A172 (cell line): ENCODE data around the gene PCMTD2. TPM values are rescaled to one million over a fixed set of nuclear protein-coding genes. Genes with fewer than 3 reads are reported as not detected.
"Not testable (repeated sequence)": the region's sequence is repeated elsewhere in the genome, so short reads cannot be mapped to it uniquely, and the experiment has no call there.

ENCODE experiments used
- DNase-seq: peaks from one replicate; pipeline ENCODE4 v3.0.0-alpha.2; 2015; ENCODE audit warnings: low spot score
- total RNA-seq: library from RNA; depleted of rRNA; stranded (reverse); fragments of >200 nt; shearing (Covaris generic); gene quantifications from 2 replicates; pipeline ENCODE4 v1.2.3, GENCODE V29; 2014

PCMTD2 gene
- total RNA-seq, 1 experiment from 2014 or later: 78.3 TPM

DNA sequence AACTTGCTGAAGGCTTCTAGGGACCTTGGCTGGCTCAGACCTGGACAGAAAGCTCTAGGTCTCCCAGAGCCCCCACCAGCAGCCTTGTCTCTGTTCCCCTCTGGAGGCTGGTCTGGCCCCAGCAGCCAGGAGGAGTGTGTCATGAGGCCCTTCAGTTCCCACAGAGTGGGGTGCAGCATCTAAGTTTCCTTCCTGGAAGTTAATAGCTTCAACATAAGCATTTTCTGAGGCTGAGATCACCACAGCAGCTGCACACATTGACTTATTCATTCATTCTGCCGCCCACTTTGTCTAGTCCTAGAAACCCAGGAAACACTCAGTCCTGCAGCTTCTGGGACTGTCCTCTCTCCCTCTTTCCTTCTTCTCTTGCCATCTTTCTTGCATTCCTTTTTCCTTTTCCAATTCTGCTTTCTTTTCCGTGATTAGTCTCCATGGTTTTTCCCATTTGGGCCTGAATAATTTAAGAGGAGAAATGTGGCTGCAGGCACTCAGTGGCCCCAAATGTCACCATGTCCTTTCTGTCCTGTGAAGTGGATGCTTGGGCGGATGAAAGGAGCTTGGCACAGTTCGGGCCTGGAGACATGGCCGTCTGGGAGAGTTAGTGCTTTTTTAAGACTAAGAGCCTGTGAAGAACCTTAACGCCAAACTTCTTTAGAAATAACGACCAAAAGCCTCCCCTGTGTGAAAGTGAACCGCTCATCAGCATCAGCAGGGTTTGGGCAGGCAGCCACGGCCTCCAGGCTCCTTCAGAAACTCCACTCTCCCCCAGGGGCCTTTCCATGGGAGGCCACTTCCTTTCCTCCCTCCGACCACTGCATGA, 31.0 kb upstream of the PCMTD2 start:
- peak; percentile 92 for DNase-seq

DNA sequence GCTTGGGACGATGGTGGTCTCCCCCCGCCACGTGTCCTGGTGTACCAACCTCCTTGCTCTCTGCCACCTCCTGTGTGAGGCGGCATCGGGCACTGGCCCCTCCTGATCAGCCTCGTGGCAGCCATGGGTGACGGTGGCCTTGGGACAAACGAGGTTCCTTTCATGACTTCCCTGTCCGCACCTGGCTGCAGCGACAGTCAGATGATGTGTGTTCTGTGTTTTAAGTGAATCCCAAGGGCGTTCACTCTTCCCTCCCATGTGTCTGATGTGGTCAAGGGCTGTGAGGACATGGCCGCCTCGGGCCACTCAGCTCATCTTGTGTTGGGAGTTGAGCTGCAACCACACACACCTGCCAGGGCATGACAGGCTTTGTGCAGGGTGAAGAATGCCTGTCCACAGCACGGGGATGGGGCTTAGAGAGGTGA, 30.4 kb upstream of the PCMTD2 start:
- DNase-seq: no peak

DNA sequence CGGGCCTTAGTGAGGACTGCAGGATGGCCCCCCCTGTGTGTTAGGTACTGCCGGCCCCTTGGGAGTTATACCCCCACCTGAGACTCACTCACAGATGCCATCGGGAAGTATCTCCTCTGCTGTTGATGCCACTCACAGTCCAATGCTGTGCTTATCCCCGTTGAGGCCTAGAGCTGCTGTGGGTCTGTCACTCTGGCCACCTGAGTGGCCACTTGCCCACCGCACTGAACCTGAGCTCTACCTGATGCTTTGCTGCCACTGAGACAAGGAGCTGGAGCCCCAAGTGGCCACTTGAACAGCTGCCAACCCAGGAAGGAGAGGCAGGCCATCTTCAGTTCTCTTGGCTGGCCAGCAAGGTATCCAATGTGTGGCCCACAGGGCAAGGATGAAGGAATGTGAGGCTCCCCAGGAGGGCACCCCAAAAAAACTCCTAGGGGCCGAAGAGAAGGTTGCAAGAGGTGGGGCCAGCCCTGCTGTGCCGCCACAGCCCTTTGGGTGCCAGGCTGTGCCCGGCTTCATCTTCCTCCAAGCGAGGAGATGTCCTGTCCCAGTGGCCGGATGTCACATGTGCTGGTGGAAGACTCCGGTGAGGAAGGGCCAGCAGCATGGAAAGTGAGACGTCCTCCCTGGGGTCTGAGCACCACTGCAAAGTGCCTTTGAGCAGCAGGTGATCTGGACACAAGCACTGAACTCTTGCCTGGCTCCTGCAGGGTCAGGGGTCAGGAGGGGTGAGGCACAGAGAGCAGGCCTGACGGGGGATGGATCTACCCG, 29.5 kb upstream of the PCMTD2 start:
- DNase-seq: no peak

GRCh38 chr20:64226686-64227580, 28.6 kb upstream of the PCMTD2 start:
- no peak for DNase-seq

DNA sequence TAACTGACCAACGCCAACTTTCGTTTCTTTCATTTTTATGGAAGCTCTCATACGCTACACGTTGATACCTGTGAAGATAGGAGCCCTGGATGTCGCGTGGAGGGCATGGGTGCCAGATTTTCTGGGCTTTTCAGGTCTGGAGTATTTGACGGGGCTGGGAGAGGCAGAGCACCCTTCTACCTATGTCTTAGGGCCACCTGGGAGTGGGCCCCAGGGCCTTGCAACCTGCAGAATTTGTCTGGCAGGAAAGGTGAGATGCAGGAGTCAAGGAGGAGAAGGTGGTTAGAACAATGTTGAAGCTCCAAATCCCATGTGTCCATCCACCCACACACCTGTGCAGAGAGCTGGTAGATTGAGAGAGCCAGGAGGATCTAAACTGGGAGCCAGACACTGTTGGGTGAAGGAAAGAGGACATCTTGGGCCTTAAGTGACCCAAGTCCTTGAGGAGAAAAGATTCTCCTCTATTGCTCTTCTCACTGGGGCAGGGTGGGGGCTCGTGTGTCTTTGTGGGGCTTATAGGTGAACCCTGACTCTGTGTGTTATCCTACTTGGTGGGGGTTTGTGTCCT, 27.4 kb upstream of the PCMTD2 start:
- DNase-seq: no peak

GRCh38 chr20:64228751-64229506, 26.6 kb upstream of the PCMTD2 start:
- no peak for DNase-seq

GRCh38 chr20:64229507-64230061, 26.0 kb upstream of the PCMTD2 start:
- DNase-seq: no peak

DNA sequence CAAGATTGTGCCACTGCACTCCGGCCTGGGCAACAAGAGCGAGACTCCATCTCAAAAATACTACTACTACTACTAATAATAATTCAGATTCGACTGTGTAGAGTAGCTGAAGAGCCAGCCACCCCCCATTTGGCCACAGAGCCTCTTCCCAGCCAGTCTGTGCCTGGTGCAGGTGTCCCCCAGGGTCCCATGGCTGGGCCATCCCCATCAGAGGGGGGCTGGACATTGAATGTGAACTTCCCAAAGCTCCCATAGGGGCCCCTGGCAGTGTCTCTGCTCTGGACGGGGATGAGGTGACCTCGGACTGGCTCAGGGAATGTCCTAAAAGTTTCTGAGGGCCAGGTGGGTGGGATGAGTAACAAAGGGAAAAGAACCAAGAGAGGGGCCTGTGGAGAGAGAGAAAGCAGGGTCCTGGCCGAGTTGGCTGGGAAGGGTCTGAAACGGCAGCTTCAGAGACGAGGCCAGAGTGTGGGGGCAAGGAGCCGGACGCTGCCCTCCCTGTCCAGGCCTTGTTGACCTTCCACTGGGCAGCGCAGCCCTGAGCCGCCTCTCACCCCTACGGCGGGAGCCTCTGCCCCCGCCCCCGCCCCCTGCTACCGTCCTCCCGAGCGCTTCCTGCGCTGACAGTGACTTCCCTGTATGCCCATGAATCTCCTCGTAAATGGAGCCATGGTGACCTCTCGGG, 24.9 kb upstream of the PCMTD2 start:
- DNase-seq: no peak

DNA sequence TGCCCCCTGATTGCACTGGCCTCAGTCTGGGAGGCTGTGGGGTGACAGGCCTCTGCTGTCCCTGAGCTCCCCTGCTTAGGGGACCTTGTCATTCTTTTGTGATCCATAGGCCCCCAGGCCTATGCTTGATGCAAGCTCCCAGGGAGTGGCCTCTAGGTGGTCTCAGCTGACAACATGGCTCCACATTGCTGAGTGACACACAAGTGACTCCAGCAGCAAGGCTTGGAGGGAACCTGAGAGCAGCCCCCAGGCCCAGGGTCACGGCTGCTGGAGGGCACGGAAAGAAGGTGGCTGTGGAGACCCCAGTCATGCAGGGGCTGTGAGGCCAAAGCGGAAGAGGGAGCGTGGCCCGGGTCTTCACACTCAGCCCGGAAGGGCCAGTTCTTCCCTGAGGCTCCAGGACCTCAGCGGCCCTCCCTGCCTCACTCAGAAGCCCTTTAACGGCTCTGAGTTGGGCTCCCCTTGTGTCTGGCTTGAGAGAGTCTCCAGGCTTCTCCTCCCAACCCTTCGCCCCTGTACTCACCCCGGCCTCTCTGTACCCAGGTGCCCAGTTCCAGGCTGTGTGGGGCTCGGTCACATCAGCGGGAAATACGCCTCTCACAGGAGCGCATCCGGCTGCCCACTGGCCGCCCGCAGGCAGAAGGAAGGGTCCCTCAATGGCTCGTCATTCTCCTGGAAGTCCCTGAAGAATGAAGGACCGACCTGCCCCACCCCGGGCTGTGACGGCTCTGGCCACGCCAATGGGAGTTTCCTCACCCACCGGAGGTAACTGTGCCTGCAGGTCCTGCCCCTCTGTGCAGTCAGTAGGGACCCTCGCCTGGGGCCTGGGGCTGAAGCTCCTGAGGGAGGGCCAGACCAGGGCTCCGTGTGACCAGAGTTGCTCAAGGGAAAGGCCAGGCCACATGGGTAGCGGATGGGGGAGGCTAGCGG, 23.7 kb upstream of the PCMTD2 start:
- DNase-seq: no peak

DNA sequence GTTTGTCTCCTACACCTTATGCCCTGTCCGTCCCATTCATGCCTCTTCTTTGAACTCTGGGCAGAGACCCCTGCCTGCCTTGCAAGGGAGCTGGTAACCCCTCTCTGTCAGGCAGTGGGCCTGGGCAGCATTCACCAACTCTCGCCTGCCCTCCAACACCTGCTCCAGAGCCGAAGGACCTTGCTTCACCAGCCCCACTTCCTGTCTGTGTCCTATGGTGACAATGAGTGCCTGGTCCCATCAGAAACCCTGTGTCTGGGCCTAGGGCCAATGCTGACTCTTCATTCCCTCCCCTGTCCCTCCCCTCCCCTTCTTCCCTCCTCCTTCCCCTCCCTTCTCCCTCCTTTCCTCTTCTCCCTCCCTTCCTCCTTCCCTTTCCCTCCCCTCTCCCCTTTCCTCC, 22.8 kb upstream of the PCMTD2 start:
- peak; percentile 69 for DNase-seq

- DNase-seq: no peak
Measured at GRCh38 chr20:64233725-64234124, 21.8 kb upstream of the PCMTD2 start.

DNA sequence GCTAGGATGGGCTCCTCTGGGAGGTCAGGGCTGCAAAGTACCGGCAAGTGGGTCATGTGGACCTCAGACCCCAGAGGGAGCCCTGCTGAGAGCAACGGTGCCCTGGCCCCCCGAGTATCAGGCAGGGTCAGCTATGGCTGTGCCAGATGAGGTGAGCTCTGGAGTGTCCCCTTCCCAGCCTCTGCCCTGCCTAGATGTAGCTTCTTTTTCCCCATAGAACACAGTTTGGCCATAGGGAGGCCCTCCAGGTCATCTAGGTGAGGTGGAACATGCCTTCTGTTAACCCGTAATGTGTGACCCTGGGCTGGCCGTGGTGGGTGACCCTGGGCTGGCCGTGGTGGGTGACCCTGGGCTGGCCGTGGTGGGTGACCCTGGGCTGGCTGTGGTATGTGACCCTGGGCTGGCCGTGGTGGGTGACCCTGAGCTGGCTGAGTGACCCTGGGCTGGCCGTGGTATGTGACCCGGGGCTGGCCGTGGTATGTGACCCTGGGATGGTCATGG, 21.2 kb upstream of the PCMTD2 start:
- DNase-seq: no peak

GRCh38 chr20:64234921-64235565, 20.5 kb upstream of the PCMTD2 start:
- DNase-seq: not testable (repeated sequence)

GRCh38 chr20:64236137-64237088, 19.1 kb upstream of the PCMTD2 start:
- no peak for DNase-seq

DNA sequence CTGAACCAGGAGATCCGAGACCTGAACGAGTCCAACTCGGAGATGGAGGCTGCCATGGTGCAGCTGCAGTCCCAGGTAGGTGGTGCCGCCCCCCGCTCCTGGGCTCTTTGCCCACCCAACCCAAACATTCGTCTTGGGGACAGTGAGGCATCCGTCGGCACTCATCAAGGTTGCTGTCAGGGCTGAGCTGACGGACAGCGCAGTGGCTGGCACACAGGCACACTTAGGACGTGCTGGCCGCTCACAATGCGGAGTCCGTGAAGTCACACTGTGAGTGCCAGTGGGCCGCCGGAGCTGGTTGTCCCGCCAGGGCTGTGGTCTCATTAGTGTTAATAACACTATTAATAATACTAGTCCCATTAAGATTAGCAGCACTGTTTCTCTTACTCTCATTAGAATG, 18.2 kb upstream of the PCMTD2 start:
- DNase-seq: no peak

GRCh38 chr20:64238115-64238825, 17.3 kb upstream of the PCMTD2 start:
- DNase-seq: no peak
